Astrocyte (in vitro differentiated cells and primary cell): ENCODE data around the gene C3orf22. TPM values are rescaled to one million over a fixed set of nuclear protein-coding genes. Genes with fewer than 3 reads are reported as not detected.

ENCODE experiments used
- DNase-seq: peaks from one replicate; pipeline ENCODE4 v3.0.0-alpha.2; 2010; ENCODE audit warnings: low read depth
- FAIRE-seq: peaks from 2 replicates; lab custom pipeline; 2011; peaks lifted over from hg19 to GRCh38; lab: Jason Lieb, UNC
- H2AFZ ChIP-seq: 2 replicates; pipeline ENCODE4 v1.6.0; 2012; ENCODE audit warnings: low read depth, low read length, inconsistent platforms
- H3K27ac ChIP-seq: 2 replicates; pipeline ENCODE4 v1.5.1; 2011; ENCODE audit warnings: low read depth, low read length, inconsistent platforms
- H3K27me3 ChIP-seq: 2 replicates; pipeline ENCODE4 v1.6.0; 2011; ENCODE audit warnings: low read length, inconsistent platforms; ENCODE audit not compliant: insufficient read depth
- H3K36me3 ChIP-seq: 2 replicates; pipeline ENCODE4 v1.5.1; 2011; ENCODE audit warnings: low read length, inconsistent platforms; ENCODE audit not compliant: insufficient read depth
- H3K4me1 ChIP-seq: 2 replicates; pipeline ENCODE4 v1.5.1; 2011; ENCODE audit warnings: low read length, inconsistent platforms; ENCODE audit not compliant: insufficient read depth
- H3K4me2 ChIP-seq: 2 replicates; pipeline ENCODE4 v1.6.0; 2012; ENCODE audit warnings: low read length, inconsistent platforms
- H3K4me3 ChIP-seq: 2 replicates; pipeline ENCODE4 v1.5.1; 2011; ENCODE audit warnings: low read depth, mild to moderate bottlenecking, low read length, inconsistent platforms; ENCODE audit not compliant: insufficient read depth
- H3K79me2 ChIP-seq: 2 replicates; pipeline ENCODE4 v1.6.0; 2012; ENCODE audit warnings: mild to moderate bottlenecking, low read length, inconsistent platforms; ENCODE audit not compliant: insufficient read depth
- H3K9ac ChIP-seq: 2 replicates; pipeline ENCODE4 v1.6.0; 2012; ENCODE audit warnings: mild to moderate bottlenecking, low read length, inconsistent platforms
- H3K9me3 ChIP-seq: 2 replicates; pipeline ENCODE4 v1.5.1; 2012; ENCODE audit warnings: low read depth, mild to moderate bottlenecking, low read length, inconsistent platforms; ENCODE audit not compliant: insufficient read depth
- H4K20me1 ChIP-seq: 2 replicates; pipeline ENCODE4 v1.6.0; 2012; ENCODE audit warnings: low read length, inconsistent platforms; ENCODE audit not compliant: insufficient read depth
- H3K27ac Mint-ChIP-seq: one replicate; pipeline ENCODE4 v1.8.0; 2021; ENCODE audit warnings: mild to moderate bottlenecking, mixed read lengths; ENCODE audit not compliant: unreplicated experiment
- H3K27me3 Mint-ChIP-seq: one replicate; pipeline ENCODE4 v1.8.0; 2021; ENCODE audit warnings: low read depth, mixed read lengths; ENCODE audit not compliant: unreplicated experiment
- H3K36me3 Mint-ChIP-seq: one replicate; pipeline ENCODE4 v1.8.0; 2021; ENCODE audit warnings: low read depth, mixed read lengths; ENCODE audit not compliant: unreplicated experiment
- H3K4me1 Mint-ChIP-seq: one replicate; pipeline ENCODE4 v1.8.0; 2021; ENCODE audit warnings: low read depth, mixed read lengths; ENCODE audit not compliant: unreplicated experiment
- H3K4me3 Mint-ChIP-seq: one replicate; pipeline ENCODE4 v1.8.0; 2021; ENCODE audit warnings: mild to moderate bottlenecking, moderate library complexity, mixed read lengths; ENCODE audit not compliant: unreplicated experiment
- H3K9me3 Mint-ChIP-seq: one replicate; pipeline ENCODE4 v1.8.0; 2021; ENCODE audit warnings: mild to moderate bottlenecking, mixed read lengths; ENCODE audit not compliant: unreplicated experiment
- CTCF ChIP-seq: IDR thresholded peaks from 2 replicates; pipeline ENCODE4 v1.5.1; 2011; ENCODE audit warnings: low read depth, mild to moderate bottlenecking, inconsistent platforms, low read length, moderate library complexity; ENCODE audit not compliant: insufficient read depth
- EZH2 ChIP-seq: IDR thresholded peaks from 2 replicates; pipeline ENCODE4 v1.6.1; 2012; ENCODE audit warnings: mild to moderate bottlenecking, low read length, inconsistent platforms; ENCODE audit not compliant: insufficient read depth
- total RNA-seq: library from RNA; stranded (reverse); gene quantifications from 2 replicates; pipeline ENCODE4 v1.2.1, GENCODE V29; 2021

Gene C3orf22
- total RNA-seq, 1 donor from 2014 or later, result not detected

- H2AFZ ChIP-seq, result no peak overlapping the region
- peaks cover 65% of the 10 kb centered on the region for H3K27me3 Mint-ChIP-seq
These were observed 29.1 kb downstream of the C3orf22 start for GRCh38 chr3:126529585-126530170.

GRCh38 chr3:126528800-126529541, 29.8 kb downstream of the C3orf22 start:
- H3K9me3 Mint-ChIP-seq, result no peaks in the 10 kb centered on the region
- H3K27me3 Mint-ChIP-seq, result peaks cover 61% of the 10 kb centered on the region
- H3K79me2 ChIP-seq, result no peaks in the 10 kb centered on the region
- FAIRE-seq, result no peak
- peaks cover 1% of the 10 kb centered on the region for H3K4me1 ChIP-seq
- H3K27ac Mint-ChIP-seq, result no peak overlapping the region
- no peak overlapping the region for H3K4me3 Mint-ChIP-seq
- H3K4me3 ChIP-seq, result no peak overlapping the region
- H3K36me3 Mint-ChIP-seq, result no peaks in the 10 kb centered on the region
- no peaks in the 10 kb centered on the region for H3K4me1 Mint-ChIP-seq
- H4K20me1 ChIP-seq, result no peaks in the 10 kb centered on the region
- H3K4me2 ChIP-seq, result no peak overlapping the region
- DNase-seq, result no peak
- H3K27me3 ChIP-seq, result peaks cover 30% of the 10 kb centered on the region
- no peak overlapping the region for H3K9ac ChIP-seq
- H3K36me3 ChIP-seq, result no peaks in the 10 kb centered on the region
- TF ChIP-seq CTCF (no peak), EZH2 (no peak)
- no peak overlapping the region for H2AFZ ChIP-seq
- no peak overlapping the region for H3K27ac ChIP-seq
- no peaks in the 10 kb centered on the region for H3K9me3 ChIP-seq

More at GRCh38 chr3:126529585-126530170, 29.1 kb downstream of the C3orf22 start:
- no peak for FAIRE-seq
- no peaks in the 10 kb centered on the region for H3K36me3 Mint-ChIP-seq
- no peaks in the 10 kb centered on the region for H4K20me1 ChIP-seq
- H3K36me3 ChIP-seq, result no peaks in the 10 kb centered on the region
- H3K4me1 Mint-ChIP-seq, result no peaks in the 10 kb centered on the region
- no peaks in the 10 kb centered on the region for H3K79me2 ChIP-seq
- no peak overlapping the region for H3K4me3 Mint-ChIP-seq
- no peak overlapping the region for H3K27ac Mint-ChIP-seq
- TF ChIP-seq EZH2, result no peak
- TF ChIP-seq CTCF, result no peak
- peaks cover 35% of the 10 kb centered on the region for H3K27me3 ChIP-seq
- no peak for DNase-seq
- no peak overlapping the region for H3K4me2 ChIP-seq
- H3K27ac ChIP-seq, result no peak overlapping the region
- H3K9me3 ChIP-seq, result no peaks in the 10 kb centered on the region
- peaks cover 2% of the 10 kb centered on the region for H3K9me3 Mint-ChIP-seq
- H3K4me3 ChIP-seq, result no peak overlapping the region
- no peak overlapping the region for H3K9ac ChIP-seq
- H3K4me1 ChIP-seq, result no peaks in the 10 kb centered on the region

GRCh38 chr3:126528419-126528799, 30.3 kb downstream of the C3orf22 start:
- H3K79me2 ChIP-seq, result no peaks in the 10 kb centered on the region
- H3K4me2 ChIP-seq, result no peak overlapping the region
- no peaks in the 10 kb centered on the region for H3K36me3 Mint-ChIP-seq
- peaks cover 29% of the 10 kb centered on the region for H3K27me3 ChIP-seq
- H3K9me3 Mint-ChIP-seq, result no peaks in the 10 kb centered on the region
- H3K4me1 Mint-ChIP-seq, result no peaks in the 10 kb centered on the region
- H3K27ac ChIP-seq, result no peak overlapping the region
- no peak overlapping the region for H2AFZ ChIP-seq
- no peak overlapping the region for H3K27ac Mint-ChIP-seq
- H3K36me3 ChIP-seq, result no peaks in the 10 kb centered on the region
- no peaks in the 10 kb centered on the region for H3K9me3 ChIP-seq
- no peak overlapping the region for H3K4me3 Mint-ChIP-seq
- peaks cover 59% of the 10 kb centered on the region for H3K27me3 Mint-ChIP-seq
- H4K20me1 ChIP-seq, result no peaks in the 10 kb centered on the region
- DNase-seq, result no peak
- no peak overlapping the region for H3K9ac ChIP-seq
- no peak for TF ChIP-seq EZH2
- TF ChIP-seq CTCF, result no peak
- no peak overlapping the region for H3K4me3 ChIP-seq
- H3K4me1 ChIP-seq, result peaks cover 7% of the 10 kb centered on the region
- no peak for FAIRE-seq
